Stomach (tissue), 9 donors: ENCODE results near the gene HTATSF1. TPM values are rescaled to one million over a fixed set of nuclear protein-coding genes. Genes with fewer than 3 reads are reported as not detected.

ENCODE experiments used
- DNase-seq, 2 donors: peaks; one replicate each; pipeline versions ENCODE4 v3.0.0 to v3.0.0-alpha.2; 2013 to 2019
- H3K27ac ChIP-seq, 5 donors: fragments of 200-600 bp in 4 of 5; sonication (generic) in 4 of 5; one replicate each; pipeline ENCODE4 v1.5.1; 2013 to 2019; ENCODE audit warnings: mild to moderate bottlenecking in 1 of 5, moderate library complexity in 1 of 5
- H3K27me3 ChIP-seq, 3 donors: fragments of 200-600 bp; sonication (generic); one replicate each; pipeline ENCODE4 v1.5.1; 2017 to 2019; ENCODE audit warnings: mixed run types in 1 of 3
- H3K36me3 ChIP-seq, 4 donors: fragments of 200-600 bp; sonication (generic); 1 replicate in 3 of 4; 2 replicates in 1 of 4; pipeline ENCODE4 v1.5.1; 2016 to 2019
- H3K4me1 ChIP-seq, 4 donors: fragments of 200-600 bp; sonication (generic); one replicate each; pipeline ENCODE4 v1.5.1; 2016 to 2019
- H3K4me3 ChIP-seq, 4 donors: fragments of 200-600 bp; sonication (generic) in 3 of 4; one replicate each; pipeline ENCODE4 v1.5.1; 2016 to 2019; ENCODE audit warnings: mild to moderate bottlenecking in 1 of 4
- H3K9me3 ChIP-seq, 4 donors: fragments of 200-600 bp; sonication (generic); one replicate each; pipeline ENCODE4 v1.5.1; 2016 to 2019
- CTCF ChIP-seq, 7 experiments: fragments of 450-650 bp in 4 of 7; fragments of 200-600 bp in 3 of 7; sonication (generic) in 3 of 7; IDR thresholded peaks; one replicate each; pipeline ENCODE4 v1.5.1; 2016 to 2019; ENCODE audit warnings: antibody characterized with exemption in 7 of 7, control low read depth in 2 of 7, mild to moderate bottlenecking in 1 of 7
- EP300 ChIP-seq: sonication (generic); formaldehyde crosslinking; IDR thresholded peaks from one replicate; pipeline ENCODE4 v1.6.1; 2017; ENCODE audit warnings: antibody characterized with exemption
- POLR2A ChIP-seq, 4 donors: fragments of 450-650 bp; IDR thresholded peaks; one replicate each; pipeline ENCODE4 v1.6.1; 2016; ENCODE audit warnings: antibody characterized with exemption in 4 of 4, control low read depth in 2 of 4, mild to moderate bottlenecking in 1 of 4, moderate library complexity in 1 of 4
- POLR2AphosphoS5 ChIP-seq, 3 donors: sonication (generic); formaldehyde crosslinking; IDR thresholded peaks; one replicate each; pipeline ENCODE4 v1.6.1; 2016; ENCODE audit warnings: antibody characterized with exemption in 3 of 3
- WGBS, 5 donors: extraction: QIAGEN DNeasy Blood & Tissue Kit in 3 of 5; methylation state at CpG; one replicate each; pipeline versions ENCODE4 v1.1.5 to v1.1.7; 2013 to 2018; 5-methylcytosine and 5-hydroxymethylcytosine counted together
- intact Hi-C: fragments of 100-400 bp; cut with DNase I; formaldehyde crosslinking; loops from one replicate; pipeline ENCODE4 v1.15.1; 2023; ENCODE audit warnings: low total_unique reads
- polyA plus RNA-seq, 3 donors: library from polyadenylated mRNA; stranded (reverse); fragments of 200-250 nt; gene quantifications; one replicate each; pipeline ENCODE4 v1.2.3, GENCODE V29; 2013
- total RNA-seq, 5 donors: library from RNA; depleted of rRNA; stranded (reverse); fragments of >200 nt; gene quantifications; one replicate each; pipeline versions ENCODE4 v1.1.0 to v1.2.3, GENCODE V29; 2014 to 2016
- donor health status: healthy with polysubstance abuse.
- donor health status: Bipolar disorder and iron deficiency.
- donor health status: healthy.

Gene HTATSF1
- total and polyA plus RNA-seq, 8 donors = 18.3 to 77.0 (median 39.3) TPM

- Histone ChIP-seq H3K4me3 (no peak overlapping the region), H3K27ac (no peak overlapping the region), H3K36me3 (no peaks in the 10 kb centered on the region), H3K9me3 (peaks cover 0 to 3% (median 0%) of the 10 kb centered on the region in 4 donors), H3K4me1 (peaks cover 0 to 12% (median 6%) of the 10 kb centered on the region in 4 donors), H3K27me3 (peaks cover 0 to 6% (median 4%) of the 10 kb centered on the region in 3 donors)
- TF ChIP-seq EP300 (no peak), POLR2A (IDR thresholded peaks at IDR 0.05) (no peak), CTCF (IDR thresholded peaks at IDR 0.05) (no peak), POLR2AphosphoS5 (IDR thresholded peaks at IDR 0.05) (no peak)
- 64 to 80% (median 78%) methylated on average over 4 of the region's 4 CpGs for WGBS, 5 donors
- intact Hi-C loops = no loop called here
- no peak for DNase-seq
Observed at GRCh38 chrX:136495043-136495442, 2.3 kb upstream of the HTATSF1 start.

GRCh38 chrX:136496186-136496763 is 1.1 kb upstream of the HTATSF1 start:
- 2 to 45% (median 6%) methylated on average over 13 of the region's 13 CpGs for WGBS, 5 donors
- TF ChIP-seq CTCF (IDR thresholded peaks at IDR 0.05) (no peak), EP300 (no peak), POLR2A (IDR thresholded peaks at IDR 0.05) (no peak), POLR2AphosphoS5 (IDR thresholded peaks at IDR 0.05) (no peak)
- Histone ChIP-seq H3K4me1 (peaks cover 0 to 12% (median 6%) of the 10 kb centered on the region in 4 donors), H3K36me3 (peaks cover 0 to 12% (median 10%) of the 10 kb centered on the region in 4 donors), H3K27me3 (peaks cover 0 to 6% (median 4%) of the 10 kb centered on the region in 3 donors), H3K9me3 (peaks cover 0 to 3% (median 0%) of the 10 kb centered on the region in 4 donors), H3K4me3 (peak overlapping the region; percentile 56 to 74 (median 64)), H3K27ac (peak overlapping the region; percentile 95 to 98 (median 96))
- DNase-seq = no peak
- intact Hi-C loops = no loop called here

- peaks cover 0 to 6% (median 4%) of the 10 kb centered on the region in 3 donors for H3K27me3 ChIP-seq
- intact Hi-C loops = no loop called here
- peaks cover 0 to 3% (median 0%) of the 10 kb centered on the region in 4 donors for H3K9me3 ChIP-seq
- peaks cover 0 to 12% (median 6%) of the 10 kb centered on the region in 4 donors for H3K4me1 ChIP-seq
- peak overlapping the region; percentile 56 to 74 (median 64) for H3K4me3 ChIP-seq
- H3K36me3 ChIP-seq = peaks cover 0 to 19% (median 17%) of the 10 kb centered on the region in 4 donors
- peak overlapping the region; percentile 95 to 98 (median 96) for H3K27ac ChIP-seq
- peak; percentile 14 to 67 (median 17) for TF ChIP-seq POLR2AphosphoS5 (IDR thresholded peaks at IDR 0.05)
- no peak for TF ChIP-seq CTCF (IDR thresholded peaks at IDR 0.05)
- WGBS, 5 donors = 0 to 62% (median 13%) methylated on average over 17 to 105 of the region's 111 CpGs
- DNase-seq = peak; percentile 75 to 94
Observed at GRCh38 chrX:136496764-136497555, 432 bp upstream of the HTATSF1 start.

GRCh38 chrX:136519069-136519468 is 21.7 kb downstream of the HTATSF1 start:
- DNase-seq = no peak
- no peaks in the 10 kb centered on the region for H3K4me1 ChIP-seq
- no peak overlapping the region for H3K27ac ChIP-seq
- no peak overlapping the region for H3K4me3 ChIP-seq
- WGBS, 5 donors = 65 to 79% (median 76%) methylated on average over 5 of the region's 5 CpGs
- peaks cover 0 to 6% (median 0%) of the 10 kb centered on the region in 3 donors for H3K27me3 ChIP-seq
- no peak for TF ChIP-seq POLR2A (IDR thresholded peaks at IDR 0.05)
- TF ChIP-seq EP300 = no peak
- intact Hi-C loops = no loop called here
- H3K9me3 ChIP-seq = no peaks in the 10 kb centered on the region
- no peaks in the 10 kb centered on the region for H3K36me3 ChIP-seq
